KOPT-K1 (cell line): ENCODE data around the gene DGKD.

Source experiments
- H3K27ac ChIP-seq: fragments of 200-600 bp; sonication (generic); 2 replicates; pipeline ENCODE4 v1.5.1; 2016; ENCODE audit warnings: antibody characterized with exemption, mild to moderate bottlenecking, low read depth, low read length; ENCODE audit not compliant: poor library complexity, severe bottlenecking
- H3K36me3 ChIP-seq: fragments of 200-600 bp; sonication (generic); 2 replicates; pipeline ENCODE4 v1.5.1; 2017; ENCODE audit warnings: antibody characterized with exemption, mild to moderate bottlenecking, low read length, moderate library complexity; ENCODE audit not compliant: insufficient read depth
- H3K9me3 ChIP-seq: fragments of 200-600 bp; sonication (generic); 2 replicates; pipeline ENCODE4 v1.5.1; 2017; ENCODE audit warnings: antibody characterized with exemption, low read length, mild to moderate bottlenecking; ENCODE audit not compliant: insufficient read depth, poor library complexity, severe bottlenecking

Gene DGKD

GRCh38 chr2:233423552-233423860 is 69.2 kb downstream of the DGKD start:
- Histone ChIP-seq H3K36me3 (no peaks in the 10 kb centered on the region), H3K9me3 (no peaks in the 10 kb centered on the region), H3K27ac (no peak overlapping the region)

DNA sequence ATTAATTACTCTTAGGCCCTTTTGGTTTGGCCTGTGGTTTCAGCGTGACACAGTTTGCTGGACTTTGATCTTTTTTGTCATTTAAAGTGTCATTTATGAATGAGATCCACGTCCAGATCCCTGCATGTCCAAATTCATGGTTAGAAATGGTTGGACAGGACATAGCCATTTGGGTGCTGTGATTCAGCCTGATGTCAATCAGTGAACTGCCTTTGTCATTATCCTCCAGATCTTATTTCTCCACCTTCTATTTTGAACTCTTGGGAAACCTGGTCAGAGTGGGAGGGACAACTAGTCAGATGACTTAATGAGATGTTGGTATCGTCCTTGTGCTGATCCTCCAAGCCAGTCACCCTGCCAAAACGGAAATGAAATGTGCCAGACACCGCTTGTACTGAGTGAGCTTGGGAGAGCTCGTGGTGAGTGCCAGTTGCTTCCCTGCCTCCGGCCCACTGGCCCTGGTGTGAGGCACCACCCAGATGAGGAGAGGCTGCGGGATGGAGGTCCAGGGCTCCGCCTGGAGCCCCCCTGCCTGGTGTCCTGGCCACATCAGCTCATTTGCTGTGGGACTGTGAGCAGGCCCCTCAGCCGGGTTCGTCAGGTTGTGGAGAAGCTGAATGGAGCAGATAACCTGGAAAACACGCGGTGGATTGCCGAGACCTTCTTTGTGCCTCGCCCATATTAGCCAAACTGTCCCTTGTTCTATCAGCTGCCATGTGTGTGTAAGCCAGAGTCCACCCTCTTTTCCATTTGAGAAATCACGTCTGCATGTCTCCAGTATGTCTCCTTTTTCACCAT is 70.1 kb downstream of the DGKD start:
- Histone ChIP-seq H3K9me3 (no peaks in the 10 kb centered on the region), H3K36me3 (no peaks in the 10 kb centered on the region), H3K27ac (no peak overlapping the region)

DNA sequence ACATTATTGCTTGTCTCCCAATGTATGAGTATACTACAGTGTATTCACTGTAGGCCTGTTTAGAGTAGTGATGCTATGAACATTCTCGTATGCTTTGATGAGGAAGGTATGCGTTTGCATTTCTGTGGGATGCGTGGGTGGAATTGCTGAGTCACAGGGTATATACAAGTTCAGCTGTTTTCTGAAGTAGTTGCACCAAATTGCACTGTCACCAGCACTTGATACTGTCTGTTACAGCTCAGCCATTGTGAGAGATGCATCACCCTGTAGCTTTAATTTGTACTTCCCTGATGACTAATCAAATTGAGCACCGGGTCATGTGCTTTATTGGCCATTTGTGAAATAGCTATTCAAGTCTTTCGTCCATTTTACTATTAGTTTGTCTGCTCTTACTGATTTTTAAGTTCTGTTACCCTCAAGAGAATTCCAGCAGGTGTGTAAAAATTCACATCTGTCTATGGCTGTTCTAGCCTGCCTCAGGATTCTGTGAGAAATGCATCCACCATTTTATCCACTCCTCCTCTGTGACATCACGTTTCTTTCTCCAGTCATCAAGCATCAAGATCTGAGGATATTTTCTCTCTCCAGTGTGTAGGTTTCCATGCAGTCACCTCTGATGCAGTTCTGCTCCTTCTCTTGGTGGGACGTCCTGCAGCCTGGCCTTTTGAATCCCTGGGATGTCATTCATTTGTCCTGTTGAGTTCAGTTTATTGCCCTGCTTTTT is 72.5 kb downstream of the DGKD start:
- no peaks in the 10 kb centered on the region for H3K9me3 ChIP-seq
- H3K27ac ChIP-seq, result no peak overlapping the region
- H3K36me3 ChIP-seq, result no peaks in the 10 kb centered on the region

- Histone ChIP-seq H3K27ac (no peak overlapping the region), H3K36me3 (no peaks in the 10 kb centered on the region), H3K9me3 (no peaks in the 10 kb centered on the region)
Measured at GRCh38 chr2:233428008-233428407, 73.7 kb downstream of the DGKD start.

GRCh38 chr2:233428438-233428837 is 74.1 kb downstream of the DGKD start:
- H3K27ac ChIP-seq, result no peak overlapping the region
- H3K9me3 ChIP-seq, result no peaks in the 10 kb centered on the region
- no peaks in the 10 kb centered on the region for H3K36me3 ChIP-seq

DNA sequence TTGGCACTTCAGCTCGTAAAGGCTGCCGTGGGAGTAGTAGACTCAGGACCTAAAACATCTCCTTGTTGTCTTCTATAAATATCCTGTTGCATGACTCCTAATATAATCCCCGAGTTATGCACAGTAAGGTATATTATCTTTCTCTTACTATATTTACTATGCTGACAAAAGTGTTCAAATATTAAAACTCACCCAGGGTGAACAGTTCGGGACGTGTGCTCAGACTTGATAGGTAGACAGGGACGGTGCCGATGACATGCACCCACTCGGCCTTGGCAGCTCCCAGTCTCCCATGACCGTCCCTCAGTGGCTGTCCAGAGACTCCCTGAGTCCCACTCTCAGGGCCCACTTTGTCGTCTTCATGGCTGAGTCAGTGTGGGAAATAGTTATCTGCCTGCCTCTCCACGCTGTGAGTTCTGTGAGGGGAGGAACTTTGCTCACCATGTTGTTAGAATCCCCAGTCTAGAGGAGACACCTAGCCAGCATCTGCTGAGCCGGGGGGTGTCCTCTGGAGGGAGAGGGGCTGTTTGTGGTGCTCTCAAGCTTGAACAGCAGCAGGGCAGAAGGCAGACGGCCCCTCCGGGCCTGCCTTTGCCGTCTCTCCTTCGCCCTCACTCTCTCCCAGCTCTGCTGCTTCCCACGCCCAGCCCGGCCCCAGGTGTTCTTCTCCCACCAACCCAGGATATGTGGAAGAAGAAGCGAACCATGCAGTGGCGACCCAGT is 75.0 kb downstream of the DGKD start:
- H3K9me3 ChIP-seq, result no peaks in the 10 kb centered on the region
- peaks cover 2% of the 10 kb centered on the region; the same call in 1 of the 2 replicates for H3K36me3 ChIP-seq
- no peak overlapping the region for H3K27ac ChIP-seq

DNA sequence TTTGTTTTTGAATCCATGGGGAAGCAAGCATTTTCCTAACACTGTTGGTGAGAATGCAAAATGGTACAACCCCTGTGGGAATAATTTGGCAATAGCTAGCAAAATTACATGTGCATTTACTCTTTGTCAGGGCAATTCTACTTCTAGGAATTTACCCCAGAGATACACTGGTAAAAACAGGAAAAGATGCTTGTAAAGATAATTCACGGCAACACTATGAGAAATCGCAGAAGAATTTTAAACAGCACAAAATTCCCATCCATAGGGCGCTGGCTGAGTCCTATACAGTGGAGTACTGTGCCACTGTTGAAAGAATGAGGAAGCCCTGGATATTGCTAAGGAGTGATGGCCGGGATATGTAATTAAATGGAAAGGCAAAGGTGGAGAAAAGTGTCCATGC is 75.8 kb downstream of the DGKD start:
- no peak overlapping the region for H3K27ac ChIP-seq
- peaks cover 9% of the 10 kb centered on the region; the same call in 1 of the 2 replicates for H3K36me3 ChIP-seq
- H3K9me3 ChIP-seq, result no peaks in the 10 kb centered on the region

- H3K36me3 ChIP-seq, result peaks cover 15% of the 10 kb centered on the region
- no peaks in the 10 kb centered on the region for H3K9me3 ChIP-seq
- H3K27ac ChIP-seq, result no peak overlapping the region
Measured at GRCh38 chr2:233430651-233431050, 76.4 kb downstream of the DGKD start.

GRCh38 chr2:233433029-233433428 is 78.7 kb downstream of the DGKD start:
- Histone ChIP-seq H3K36me3 (peaks cover 39% of the 10 kb centered on the region), H3K27ac (no peak overlapping the region), H3K9me3 (no peaks in the 10 kb centered on the region)

GRCh38 chr2:233433794-233434193 is 79.5 kb downstream of the DGKD start:
- Histone ChIP-seq H3K27ac (no peak overlapping the region), H3K36me3 (peaks cover 46% of the 10 kb centered on the region), H3K9me3 (no peaks in the 10 kb centered on the region)

- H3K9me3 ChIP-seq, result no peaks in the 10 kb centered on the region
- H3K27ac ChIP-seq, result no peak overlapping the region
- peaks cover 56% of the 10 kb centered on the region for H3K36me3 ChIP-seq
Measured at GRCh38 chr2:233434666-233435330, 80.5 kb downstream of the DGKD start.

- Histone ChIP-seq H3K27ac (no peak overlapping the region), H3K9me3 (no peaks in the 10 kb centered on the region), H3K36me3 (peaks cover 64% of the 10 kb centered on the region)
Measured at GRCh38 chr2:233435436-233436190, 81.3 kb downstream of the DGKD start.

- Histone ChIP-seq H3K9me3 (no peaks in the 10 kb centered on the region), H3K36me3 (peaks cover 70% of the 10 kb centered on the region), H3K27ac (no peak overlapping the region)
Measured at GRCh38 chr2:233436191-233436581, 81.9 kb downstream of the DGKD start.

GRCh38 chr2:233436691-233437438 is 82.6 kb downstream of the DGKD start:
- peaks cover 76% of the 10 kb centered on the region for H3K36me3 ChIP-seq

More at GRCh38 chr2:233436691-233437438, 82.6 kb downstream of the DGKD start:
- H3K27ac ChIP-seq, result no peak overlapping the region
- no peaks in the 10 kb centered on the region for H3K9me3 ChIP-seq
